GM12864 (cell line): ENCODE measurements around the gene GDE1.

Source experiments
- DNase-seq: peaks from one replicate; pipeline ENCODE4 v3.0.0-alpha.2; 2011; ENCODE audit warnings: low read depth
- H3K4me3 ChIP-seq: 2 replicates; pipeline ENCODE4 v1.5.1; 2011; ENCODE audit warnings: mild to moderate bottlenecking, low read depth, low read length, control low read depth
- TF ChIP-seq, protein P1 (sequence below): IDR thresholded peaks from 2 replicates; pipeline ENCODE4 v1.5.1; 2011; ENCODE audit warnings: low read depth, mild to moderate bottlenecking, moderate library complexity, low read length, control low read depth, inconsistent platforms; ENCODE audit errors: missing control alignments

Gene GDE1

DNA sequence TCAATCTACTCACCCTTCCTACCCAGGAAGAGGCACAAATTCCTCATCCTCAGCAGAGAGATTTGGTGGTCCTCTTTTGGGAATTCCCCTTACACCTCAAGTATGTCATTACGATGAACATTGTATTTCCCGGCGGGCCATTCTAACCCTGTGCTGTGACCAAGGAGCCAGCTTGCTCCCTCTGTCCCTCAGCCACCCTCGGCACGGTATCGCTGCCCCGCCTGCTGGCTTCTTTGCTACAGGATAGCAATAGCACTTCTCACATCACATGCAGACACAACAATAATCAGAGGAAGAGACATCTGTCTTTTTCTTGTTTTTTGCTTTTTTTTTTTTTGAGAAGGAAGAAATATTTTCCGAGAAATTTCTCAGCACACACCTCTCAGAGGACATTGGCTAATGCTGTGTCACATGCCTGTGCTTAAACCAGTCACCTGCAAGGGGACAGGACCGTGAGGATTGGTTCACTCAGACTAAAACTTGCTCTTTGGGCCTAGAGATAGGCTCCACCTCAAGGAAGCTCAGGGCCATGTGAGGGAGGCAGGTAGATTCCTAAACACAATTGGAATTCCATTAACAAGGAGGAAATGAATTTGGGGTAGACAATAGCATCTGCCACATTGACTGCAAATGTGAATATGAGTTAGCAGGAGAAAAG is 63.0 kb downstream of the GDE1 start:
- no peak for DNase-seq
- TF ChIP-seq, protein P1, sequence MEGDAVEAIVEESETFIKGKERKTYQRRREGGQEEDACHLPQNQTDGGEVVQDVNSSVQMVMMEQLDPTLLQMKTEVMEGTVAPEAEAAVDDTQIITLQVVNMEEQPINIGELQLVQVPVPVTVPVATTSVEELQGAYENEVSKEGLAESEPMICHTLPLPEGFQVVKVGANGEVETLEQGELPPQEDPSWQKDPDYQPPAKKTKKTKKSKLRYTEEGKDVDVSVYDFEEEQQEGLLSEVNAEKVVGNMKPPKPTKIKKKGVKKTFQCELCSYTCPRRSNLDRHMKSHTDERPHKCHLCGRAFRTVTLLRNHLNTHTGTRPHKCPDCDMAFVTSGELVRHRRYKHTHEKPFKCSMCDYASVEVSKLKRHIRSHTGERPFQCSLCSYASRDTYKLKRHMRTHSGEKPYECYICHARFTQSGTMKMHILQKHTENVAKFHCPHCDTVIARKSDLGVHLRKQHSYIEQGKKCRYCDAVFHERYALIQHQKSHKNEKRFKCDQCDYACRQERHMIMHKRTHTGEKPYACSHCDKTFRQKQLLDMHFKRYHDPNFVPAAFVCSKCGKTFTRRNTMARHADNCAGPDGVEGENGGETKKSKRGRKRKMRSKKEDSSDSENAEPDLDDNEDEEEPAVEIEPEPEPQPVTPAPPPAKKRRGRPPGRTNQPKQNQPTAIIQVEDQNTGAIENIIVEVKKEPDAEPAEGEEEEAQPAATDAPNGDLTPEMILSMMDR, result no peak
- H3K4me3 ChIP-seq, result no peak overlapping the region
